ENCODE results near the gene KYAT1.
"Not testable (repeated sequence)": the region's sequence is repeated elsewhere in the genome, so short reads cannot be mapped to it uniquely, and the experiment has no call there.

The KYAT1 gene

GRCh38 chr9:128877852-128878251 is 3.9 kb downstream of the KYAT1 start:
- H3K36me3 Mint-ChIP-seq, result no peaks in the 10 kb centered on the region
- H3K9me3 Mint-ChIP-seq, result no peaks in the 10 kb centered on the region
- no peaks in the 10 kb centered on the region for H3K27me3 Mint-ChIP-seq
- peaks cover 25% of the 10 kb centered on the region for H3K4me1 Mint-ChIP-seq
- H3K27ac Mint-ChIP-seq, result no peak overlapping the region
- no peak overlapping the region for H3K4me3 Mint-ChIP-seq

- H3K27me3 Mint-ChIP-seq, H3K4me3 Mint-ChIP-seq, H3K9me3 Mint-ChIP-seq, H3K4me1 Mint-ChIP-seq, H3K27ac Mint-ChIP-seq, H3K36me3 Mint-ChIP-seq: not testable (repeated sequence)
These were observed 10.8 kb downstream of the KYAT1 start for GRCh38 chr9:128870941-128871265.

- peaks cover 4% of the 10 kb centered on the region for H3K36me3 Mint-ChIP-seq
- H3K4me3 Mint-ChIP-seq, result no peak overlapping the region
- H3K27me3 Mint-ChIP-seq, result no peaks in the 10 kb centered on the region
- H3K9me3 Mint-ChIP-seq, result no peaks in the 10 kb centered on the region
- peak overlapping the region; percentile 17 for H3K27ac Mint-ChIP-seq
- peaks cover 6% of the 10 kb centered on the region for H3K4me1 Mint-ChIP-seq
These were observed 11.4 kb downstream of the KYAT1 start for GRCh38 chr9:128870128-128870940.

- Mint-ChIP-seq H3K36me3 (peaks cover 2% of the 10 kb centered on the region), H3K4me3 (no peak overlapping the region), H3K27ac (no peak overlapping the region), H3K4me1 (peaks cover 13% of the 10 kb centered on the region), H3K9me3 (no peaks in the 10 kb centered on the region), H3K27me3 (no peaks in the 10 kb centered on the region)
These were observed 18.1 kb downstream of the KYAT1 start for GRCh38 chr9:128863647-128864046.

- Mint-ChIP-seq H3K36me3 (peaks cover 2% of the 10 kb centered on the region), H3K27ac (no peak overlapping the region), H3K4me1 (peaks cover 13% of the 10 kb centered on the region), H3K4me3 (no peak overlapping the region), H3K27me3 (no peaks in the 10 kb centered on the region), H3K9me3 (no peaks in the 10 kb centered on the region)
These were observed 19.3 kb downstream of the KYAT1 start for GRCh38 chr9:128862401-128862851.

GRCh38 chr9:128861501-128861900 is 20.2 kb downstream of the KYAT1 start:
- Mint-ChIP-seq H3K27ac (no peak overlapping the region), H3K36me3 (peaks cover 2% of the 10 kb centered on the region), H3K9me3 (no peaks in the 10 kb centered on the region)

GRCh38 chr9:128860937-128861336 is 20.8 kb downstream of the KYAT1 start:
- Mint-ChIP-seq H3K9me3 (no peaks in the 10 kb centered on the region), H3K36me3 (peaks cover 2% of the 10 kb centered on the region), H3K4me3 (no peak overlapping the region), H3K27ac (no peak overlapping the region), H3K4me1 (peaks cover 13% of the 10 kb centered on the region), H3K27me3 (no peaks in the 10 kb centered on the region)

More at GRCh38 chr9:128861501-128861900, 20.2 kb downstream of the KYAT1 start:
- H3K4me3 Mint-ChIP-seq, result no peak overlapping the region
- peaks cover 13% of the 10 kb centered on the region for H3K4me1 Mint-ChIP-seq
- H3K27me3 Mint-ChIP-seq, result no peaks in the 10 kb centered on the region

GRCh38 chr9:128858476-128858875 is 23.3 kb downstream of the KYAT1 start:
- H3K27me3 Mint-ChIP-seq, H3K4me3 Mint-ChIP-seq, H3K36me3 Mint-ChIP-seq, H3K9me3 Mint-ChIP-seq, H3K4me1 Mint-ChIP-seq, H3K27ac Mint-ChIP-seq: not testable (repeated sequence)

- H3K27me3 Mint-ChIP-seq, H3K4me3 Mint-ChIP-seq, H3K4me1 Mint-ChIP-seq, H3K27ac Mint-ChIP-seq, H3K9me3 Mint-ChIP-seq: not testable (repeated sequence)
- peaks cover 14% of the 10 kb centered on the region for H3K36me3 Mint-ChIP-seq
These were observed 27.3 kb downstream of the KYAT1 start for GRCh38 chr9:128854454-128854853.

- H3K9me3 Mint-ChIP-seq, H3K27me3 Mint-ChIP-seq, H3K4me1 Mint-ChIP-seq, H3K27ac Mint-ChIP-seq, H3K4me3 Mint-ChIP-seq: not testable (repeated sequence)
- H3K36me3 Mint-ChIP-seq, result peaks cover 14% of the 10 kb centered on the region
These were observed 29.1 kb downstream of the KYAT1 start for GRCh38 chr9:128852646-128853045.

- H3K4me1 Mint-ChIP-seq, H3K9me3 Mint-ChIP-seq, H3K4me3 Mint-ChIP-seq, H3K27ac Mint-ChIP-seq, H3K27me3 Mint-ChIP-seq: not testable (repeated sequence)
- H3K36me3 Mint-ChIP-seq, result peaks cover 15% of the 10 kb centered on the region
These were observed 29.8 kb downstream of the KYAT1 start for GRCh38 chr9:128851779-128852600.

- not testable (repeated sequence) for H3K9me3 Mint-ChIP-seq, H3K27ac Mint-ChIP-seq, H3K27me3 Mint-ChIP-seq, H3K4me3 Mint-ChIP-seq, H3K4me1 Mint-ChIP-seq
- H3K36me3 Mint-ChIP-seq, result peaks cover 15% of the 10 kb centered on the region
These were observed 30.7 kb downstream of the KYAT1 start for GRCh38 chr9:128851024-128851423.

GRCh38 chr9:128847803-128848202 is 33.9 kb downstream of the KYAT1 start:
- Mint-ChIP-seq H3K4me3 (no peak overlapping the region), H3K9me3 (peaks cover 7% of the 10 kb centered on the region), H3K4me1 (peaks cover 4% of the 10 kb centered on the region), H3K27ac (no peak overlapping the region), H3K27me3 (no peaks in the 10 kb centered on the region), H3K36me3 (peaks cover 15% of the 10 kb centered on the region)

GRCh38 chr9:128846680-128847030 is 35.1 kb downstream of the KYAT1 start:
- Mint-ChIP-seq H3K4me1 (peaks cover 4% of the 10 kb centered on the region), H3K36me3 (peaks cover 17% of the 10 kb centered on the region), H3K4me3 (no peak overlapping the region), H3K9me3 (peaks cover 7% of the 10 kb centered on the region), H3K27ac (no peak overlapping the region), H3K27me3 (no peaks in the 10 kb centered on the region)

GRCh38 chr9:128845186-128845931 is 36.4 kb downstream of the KYAT1 start:
- no peak overlapping the region for H3K4me3 Mint-ChIP-seq
- no peak overlapping the region for H3K27ac Mint-ChIP-seq
- H3K4me1 Mint-ChIP-seq, result peaks cover 4% of the 10 kb centered on the region
- H3K36me3 Mint-ChIP-seq, result peaks cover 5% of the 10 kb centered on the region
- H3K9me3 Mint-ChIP-seq, result no peaks in the 10 kb centered on the region
- no peaks in the 10 kb centered on the region for H3K27me3 Mint-ChIP-seq

- H3K36me3 Mint-ChIP-seq, H3K4me1 Mint-ChIP-seq, H3K27me3 Mint-ChIP-seq, H3K4me3 Mint-ChIP-seq, H3K27ac Mint-ChIP-seq, H3K9me3 Mint-ChIP-seq: not testable (repeated sequence)
These were observed 38.6 kb downstream of the KYAT1 start for GRCh38 chr9:128843171-128843570.

Measured in activated naive CD4-positive, alpha-beta T cell treated with anti-CD3 and anti-CD28 coated beads, Interleukin-2, amount 50 U/mL, for 24 hours (primary cell).